CD4-positive, alpha-beta T cell treated with Interleukin-2 at 100 ng/mL for 4 hours (primary cell): ENCODE results near the gene GABARAPL1.
A peak's percentile ranks its signal among the peaks of the same experiment; 100 is the strongest.
"Not testable (repeated sequence)": the region's sequence is repeated elsewhere in the genome, so short reads cannot be mapped to it uniquely, and the experiment has no call there.

Experiments used
- DNase-seq: peaks from one replicate; pipeline ENCODE4 v3.0.0-alpha.2; 2020; ENCODE audit warnings: low spot score

GABARAPL1 gene

DNA sequence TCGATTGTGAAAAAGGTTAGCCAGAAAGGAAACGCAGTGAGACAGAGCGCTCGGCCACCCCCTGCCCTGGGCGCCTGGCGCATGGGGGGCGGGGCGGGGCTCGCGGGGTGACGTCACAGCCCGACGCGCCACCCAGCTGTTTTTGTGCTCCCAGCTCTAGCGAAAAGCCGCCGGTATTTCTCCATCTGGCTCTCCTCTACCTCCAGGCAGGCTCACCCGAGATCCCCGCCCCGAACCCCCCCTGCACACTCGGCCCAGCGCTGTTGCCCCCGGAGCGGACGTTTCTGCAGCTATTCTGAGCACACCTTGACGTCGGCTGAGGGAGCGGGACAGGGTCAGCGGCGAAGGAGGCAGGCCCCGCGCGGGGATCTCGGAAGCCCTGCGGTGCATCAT, at the start of gene GABARAPL1:
TSS of gene GABARAPL1 (plus strand) at position 139 of the 393 bp plus-strand sequence. CDS start at position 392, 253 bp downstream.
- DNase-seq, result peak; percentile 82

DNA sequence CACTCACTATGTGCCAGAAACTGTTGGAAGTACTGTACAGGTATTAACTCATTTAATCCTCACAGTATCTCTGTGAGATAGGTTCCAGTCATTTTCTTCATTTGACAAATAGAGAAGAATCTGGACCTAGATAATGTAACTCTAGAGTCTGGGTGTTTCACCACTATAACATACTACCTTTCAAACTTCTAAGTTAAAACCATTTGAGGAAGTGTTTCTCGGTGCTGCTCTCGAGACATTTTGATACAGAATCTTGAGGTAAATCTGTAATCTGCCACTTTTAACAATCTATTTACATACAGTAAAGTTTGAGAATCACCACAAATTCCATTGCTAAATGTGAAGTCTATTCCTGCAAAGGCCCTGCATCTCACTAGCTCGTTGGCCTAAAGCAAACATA, 49.6 kb upstream of the GABARAPL1 start:
- no peak for DNase-seq

DNA sequence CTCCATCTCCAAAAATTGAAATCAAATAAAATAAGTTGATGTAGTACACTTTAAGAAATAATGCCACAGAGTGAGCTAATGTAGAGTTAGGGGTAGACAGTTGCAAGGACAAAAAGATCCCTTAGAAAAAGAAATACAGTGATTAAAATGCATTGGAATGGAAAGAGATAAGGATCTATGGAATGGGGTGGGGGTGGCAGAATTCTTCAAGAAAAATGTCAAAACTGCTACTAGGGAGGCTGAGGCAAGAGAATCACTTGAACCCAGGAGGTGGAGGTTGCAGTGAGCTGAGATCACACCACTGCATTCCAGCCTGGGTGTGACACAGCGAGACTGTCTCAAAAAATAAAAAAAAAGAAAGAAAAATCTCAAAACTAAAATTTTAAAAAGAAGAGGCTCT, 47.3 kb upstream of the GABARAPL1 start:
- DNase-seq, result no peak

DNA sequence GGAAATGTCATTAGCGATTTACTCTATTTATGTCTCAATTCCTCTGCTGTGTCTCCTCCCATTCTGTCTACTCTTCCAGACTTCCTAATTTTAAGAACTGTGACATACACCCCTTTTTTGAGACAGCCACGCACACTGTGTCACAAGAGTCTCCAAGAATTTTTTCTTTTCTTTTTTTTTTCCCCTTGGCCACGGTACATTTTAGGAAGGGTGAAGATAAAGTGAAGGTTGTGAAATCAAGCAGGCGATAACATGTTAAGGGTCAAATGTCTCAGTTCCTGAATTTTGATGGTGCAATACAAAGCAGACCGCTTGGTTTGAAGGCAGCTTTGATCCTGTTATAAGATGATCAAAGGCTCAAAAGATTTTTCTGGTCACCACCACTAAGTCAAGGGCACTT, 45.1 kb upstream of the GABARAPL1 start:
- DNase-seq, result no peak

DNA sequence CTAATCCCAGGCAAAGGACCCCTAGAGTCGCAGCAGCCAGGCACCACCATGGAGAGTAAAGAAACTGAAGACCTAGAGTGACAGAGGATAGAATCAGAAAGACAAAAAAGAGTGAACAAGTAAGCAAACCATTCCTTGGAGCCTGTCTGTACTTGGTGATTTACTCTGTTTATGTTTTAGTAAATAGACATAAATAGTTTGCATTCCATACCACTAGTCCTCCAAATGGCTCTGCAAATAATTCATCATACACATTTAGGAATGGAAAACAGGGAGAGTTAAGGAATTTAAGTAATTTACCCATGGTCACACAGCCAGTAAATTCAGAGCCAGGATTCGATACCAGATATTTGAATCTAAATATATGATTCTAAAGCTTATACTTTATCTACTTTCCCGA, 43.6 kb upstream of the GABARAPL1 start:
- no peak for DNase-seq

DNA sequence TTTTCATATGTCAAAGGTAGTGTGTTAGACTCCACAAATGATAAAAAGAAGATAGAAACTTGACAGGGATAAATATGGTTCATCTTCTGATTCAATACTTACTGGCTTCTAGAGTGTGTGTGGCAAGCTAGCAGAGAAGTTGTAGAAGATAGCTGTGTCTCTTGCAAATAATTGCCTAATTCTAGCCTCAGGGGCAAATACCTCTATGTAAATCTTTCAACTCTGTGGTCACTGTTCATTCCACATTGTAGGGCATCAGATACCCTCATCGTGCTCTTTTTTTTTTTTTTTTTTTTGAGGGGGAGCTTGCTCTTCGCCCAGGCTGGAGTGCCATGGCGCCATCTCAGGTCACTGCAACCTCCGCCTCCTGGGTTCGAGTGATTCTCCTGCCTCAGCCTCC, 42.5 kb upstream of the GABARAPL1 start:
- DNase-seq, result no peak

DNA sequence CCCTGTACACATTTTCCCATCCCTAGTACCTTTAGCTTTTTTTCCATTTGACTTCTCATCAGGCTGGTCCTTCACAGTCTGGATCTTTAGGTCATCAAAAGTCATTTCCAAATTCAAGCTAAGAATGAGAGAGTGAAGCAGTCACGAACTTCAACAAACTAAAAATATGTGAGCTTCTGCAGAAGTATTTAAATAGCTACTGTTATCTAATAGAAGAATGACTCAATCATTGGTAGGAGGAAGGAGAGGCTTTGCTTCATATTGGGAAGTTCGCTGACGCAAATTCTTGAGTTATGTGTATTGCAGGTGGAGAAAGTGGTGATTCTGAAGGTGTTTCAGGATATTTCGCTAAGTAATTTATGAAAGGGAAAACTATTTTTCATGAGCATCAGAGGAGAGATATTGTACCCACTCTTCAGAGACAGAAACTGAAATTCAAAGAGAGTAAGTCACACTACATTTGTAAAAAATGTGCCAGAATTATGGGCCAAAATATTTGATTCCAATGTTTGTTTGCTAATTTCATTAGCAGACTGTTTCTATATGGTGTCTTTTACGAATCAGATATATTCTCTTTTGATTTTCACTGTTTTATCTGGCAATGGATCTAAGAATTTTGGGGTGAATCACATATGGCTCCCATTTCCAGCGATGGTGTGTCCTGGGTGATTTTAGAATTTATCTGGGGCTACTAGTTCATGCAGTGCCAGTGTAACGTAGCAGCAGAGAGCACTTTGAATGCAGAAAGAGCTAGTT, 40.5 kb upstream of the GABARAPL1 start, which contains the start of gene OLR1:
TSS of gene OLR1 (minus strand) at position 160 of the 756 bp plus-strand sequence. CDS start at position 105, 55 bp downstream.
- no peak for DNase-seq

DNA sequence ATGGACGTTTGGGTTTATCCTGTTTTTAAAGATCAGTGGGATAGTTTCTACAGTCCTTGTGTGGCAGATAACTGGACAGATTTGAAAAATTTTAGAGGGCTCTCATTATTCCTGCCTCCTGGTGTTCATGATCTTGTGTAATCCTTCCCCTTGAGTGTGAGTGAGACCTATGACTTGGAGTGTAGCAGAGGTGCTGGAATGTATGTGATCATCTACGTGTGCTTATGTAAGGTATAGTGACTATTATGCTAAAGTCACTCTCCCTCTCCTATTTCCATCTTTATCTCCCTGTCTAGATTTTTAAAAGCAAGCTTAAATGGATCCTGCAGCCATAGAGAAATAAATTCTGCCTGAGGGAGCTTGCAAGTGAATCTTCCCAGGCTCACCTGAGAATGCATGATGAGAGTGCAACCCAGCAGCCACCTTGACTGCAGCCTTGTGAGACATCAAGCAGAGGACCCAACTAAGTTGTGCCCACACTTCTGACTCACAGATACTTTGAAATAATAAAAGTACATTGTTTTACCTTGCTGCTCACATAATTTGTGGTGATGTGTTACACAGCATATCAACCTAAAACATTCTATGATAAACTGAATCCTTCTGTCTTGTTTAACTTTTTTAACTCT, 37.6 kb upstream of the GABARAPL1 start:
- no peak for DNase-seq

DNA sequence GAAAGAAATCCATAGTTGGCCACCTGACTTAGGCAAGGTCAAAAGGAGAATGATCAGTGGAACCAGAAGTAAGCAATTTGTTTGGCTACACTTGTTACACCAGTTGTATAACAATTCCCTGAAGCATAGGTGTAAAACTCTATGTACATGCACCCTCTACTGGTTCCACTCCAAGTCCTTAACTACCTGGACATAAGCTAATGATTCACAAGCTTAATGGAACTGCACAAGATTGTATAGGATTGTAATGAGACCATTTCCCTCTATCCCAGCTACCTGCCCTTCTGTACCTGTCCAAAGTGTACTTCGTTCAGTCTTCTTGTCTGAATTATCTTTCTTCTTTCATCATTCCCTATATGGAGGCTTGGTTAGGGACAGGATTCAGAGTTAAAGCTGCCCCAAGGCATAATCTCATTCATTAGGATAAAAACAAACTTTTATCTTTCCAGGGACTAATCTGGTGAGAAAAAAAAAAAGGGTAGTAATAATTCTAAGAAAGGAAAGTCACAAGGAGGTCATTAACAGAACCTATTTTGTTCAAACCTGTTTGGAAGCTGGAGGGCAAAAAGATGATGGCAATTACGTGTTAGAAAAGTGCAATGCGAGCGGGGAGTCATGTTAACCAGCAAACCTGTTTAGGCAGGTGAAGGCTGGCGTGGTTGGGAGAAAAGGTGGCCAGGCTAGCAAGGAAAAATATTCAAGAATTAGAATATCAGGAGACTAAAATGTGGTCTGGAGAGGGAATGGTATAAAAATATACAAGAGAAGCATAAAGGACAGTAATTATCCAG, 36.6 kb upstream of the GABARAPL1 start:
- DNase-seq, result no peak

DNA sequence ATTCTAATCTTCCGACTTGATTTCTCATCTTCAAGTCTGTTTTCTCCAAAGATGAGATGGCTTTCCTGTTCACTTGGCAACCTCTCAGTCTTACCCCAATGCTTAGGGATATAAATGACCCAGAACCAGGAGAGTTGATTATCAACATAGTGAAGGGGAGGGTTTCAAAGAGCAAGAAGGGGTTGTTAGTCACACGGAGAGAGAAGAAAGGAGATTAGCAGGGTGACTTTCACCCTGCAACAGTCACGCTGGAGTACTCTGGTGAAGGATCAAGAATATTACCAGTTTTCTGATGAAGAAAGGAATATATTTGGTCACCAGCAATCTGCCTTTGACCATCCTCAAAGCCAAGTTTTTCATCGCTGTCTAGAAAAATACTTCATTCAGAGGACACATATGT, 33.9 kb upstream of the GABARAPL1 start, which contains the start of gene TMEM52B:
TSS of gene TMEM52B (plus strand) at position 212 of the 400 bp plus-strand sequence. CDS start 543 bp downstream, outside the sequence.
- no peak for DNase-seq

DNA sequence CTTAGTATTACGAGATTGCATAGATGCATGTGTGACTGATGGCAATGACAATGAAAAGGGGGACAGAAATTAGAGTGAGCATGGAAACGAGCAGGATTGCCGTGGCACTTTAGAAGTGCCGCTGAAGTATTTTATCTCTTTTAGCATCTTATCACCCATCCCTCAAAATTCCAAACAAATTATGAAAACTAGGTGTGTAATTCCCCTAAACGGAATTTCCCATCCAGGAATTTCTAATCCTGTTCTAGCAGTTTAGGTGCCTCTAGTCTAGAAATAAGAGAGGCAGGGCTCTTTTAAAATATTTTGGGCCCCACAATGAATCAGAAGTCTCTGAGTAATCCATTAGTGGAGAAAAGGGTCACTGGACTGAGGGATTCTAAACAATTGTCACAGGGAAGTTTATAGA, 32.9 kb upstream of the GABARAPL1 start:
- no peak for DNase-seq

DNA sequence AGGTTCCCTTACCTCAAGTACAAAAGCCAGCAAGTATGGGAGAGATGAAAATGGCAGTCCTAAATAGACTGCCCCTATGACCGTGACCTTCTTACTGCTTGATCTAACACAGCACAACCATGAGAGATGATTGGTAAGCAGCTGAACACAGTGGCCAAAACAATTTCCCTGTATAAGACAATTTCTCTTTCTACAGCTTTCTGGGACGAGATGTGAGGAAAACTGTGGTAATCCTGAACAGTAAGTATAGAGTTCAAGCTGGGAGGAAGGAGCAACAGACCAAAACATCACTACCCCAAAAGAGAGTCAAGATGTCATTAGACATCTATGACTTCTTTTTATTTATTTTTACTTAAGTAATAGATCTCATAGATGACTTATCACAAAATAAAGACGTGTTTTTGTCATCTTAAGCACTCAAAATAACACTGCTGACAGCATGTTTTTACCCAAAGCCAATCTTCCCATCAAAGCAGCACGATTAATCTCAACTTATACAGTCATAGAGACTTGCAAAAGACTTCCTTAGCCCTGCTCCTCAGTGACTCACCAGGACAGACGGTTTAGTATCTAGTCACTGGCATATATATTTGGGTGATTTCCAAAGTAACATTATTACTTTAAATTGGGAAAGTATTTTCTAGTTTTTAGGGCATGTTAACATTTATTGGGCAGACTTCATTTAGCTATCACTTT, 30.2 kb upstream of the GABARAPL1 start:
- DNase-seq, result peak; percentile 11

DNA sequence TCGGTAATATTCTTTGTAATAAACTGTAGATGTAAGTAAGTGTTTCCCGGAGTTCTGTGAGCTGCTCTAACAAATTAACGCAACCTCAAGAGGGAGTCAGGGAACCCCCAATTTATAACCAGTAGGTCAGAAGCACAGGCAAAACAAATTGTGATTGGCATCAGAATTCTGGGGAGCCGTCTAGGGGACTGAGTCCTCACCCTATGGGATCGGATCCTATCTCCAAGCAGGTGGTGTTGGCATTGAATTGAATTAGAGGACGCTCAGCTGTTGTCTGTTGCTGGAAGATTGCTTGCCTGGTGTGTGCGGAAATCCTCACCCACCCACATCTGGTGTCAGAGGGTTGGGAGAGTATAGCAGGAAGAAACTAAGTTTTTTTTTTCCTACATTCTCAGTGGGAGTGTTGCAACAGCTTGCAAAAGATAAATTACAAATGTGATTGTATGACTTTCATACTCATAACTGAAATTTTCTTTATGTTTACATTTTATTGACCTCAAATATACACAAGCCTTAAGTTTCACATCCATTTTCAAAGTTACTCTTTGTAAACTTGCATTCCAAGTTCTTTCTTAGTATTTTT, 28.3 kb upstream of the GABARAPL1 start:
- DNase-seq, result no peak

DNA sequence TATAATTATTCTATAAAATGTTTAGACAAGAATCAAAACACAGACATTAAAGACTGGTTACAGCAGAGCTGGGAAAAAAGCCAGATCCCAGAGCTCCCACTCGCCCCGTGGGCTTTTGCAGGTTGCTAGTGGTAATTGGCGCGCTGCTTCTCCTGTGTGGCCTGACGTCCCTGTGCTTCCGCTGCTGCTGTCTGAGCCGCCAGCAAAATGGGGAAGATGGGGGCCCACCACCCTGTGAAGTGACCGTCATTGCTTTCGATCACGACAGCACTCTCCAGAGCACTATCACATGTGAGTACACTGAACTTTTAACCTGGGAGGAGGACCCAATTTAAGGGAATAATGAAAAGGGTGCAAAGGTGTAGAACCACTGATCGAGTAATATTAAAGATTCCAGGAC, 26.4 kb upstream of the GABARAPL1 start:
- DNase-seq, result peak; percentile 4

DNA sequence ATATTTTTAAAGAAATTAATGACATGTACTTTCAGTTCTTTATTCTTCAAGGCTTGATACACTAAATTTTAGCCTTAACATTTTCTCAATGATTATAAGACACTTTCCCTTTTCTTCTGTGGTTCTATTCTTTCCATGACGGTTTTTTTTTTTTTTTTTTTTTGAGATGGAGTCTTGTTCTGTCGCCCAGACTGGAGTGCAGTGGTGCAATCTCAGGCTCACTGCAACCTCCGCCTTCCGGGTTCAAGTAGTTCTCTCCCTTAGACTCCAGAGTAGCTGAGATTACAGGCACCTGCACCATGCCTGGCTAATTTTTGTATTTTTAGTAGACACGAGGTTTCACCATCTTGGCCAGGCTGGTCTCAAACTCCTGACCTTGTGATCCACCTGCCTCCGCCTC, 25.7 kb upstream of the GABARAPL1 start:
- DNase-seq, result not testable (repeated sequence)

DNA sequence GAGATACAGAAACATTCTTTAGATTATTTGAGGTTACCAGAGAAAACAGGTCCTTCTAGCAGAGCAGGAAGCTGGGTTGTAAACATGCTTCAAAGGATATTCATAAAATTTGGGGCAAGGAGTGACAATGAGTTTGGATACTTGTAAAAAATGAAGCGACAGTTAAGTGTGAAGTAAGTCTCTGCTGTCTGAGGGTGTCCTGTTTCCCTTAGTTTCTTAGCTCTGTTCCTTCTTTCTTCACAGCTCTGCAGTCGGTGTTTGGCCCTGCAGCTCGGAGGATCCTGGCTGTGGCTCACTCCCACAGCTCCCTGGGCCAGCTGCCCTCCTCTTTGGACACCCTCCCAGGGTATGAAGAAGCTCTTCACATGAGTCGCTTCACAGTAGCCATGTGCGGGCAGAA, 23.0 kb upstream of the GABARAPL1 start:
- DNase-seq, result no peak

DNA sequence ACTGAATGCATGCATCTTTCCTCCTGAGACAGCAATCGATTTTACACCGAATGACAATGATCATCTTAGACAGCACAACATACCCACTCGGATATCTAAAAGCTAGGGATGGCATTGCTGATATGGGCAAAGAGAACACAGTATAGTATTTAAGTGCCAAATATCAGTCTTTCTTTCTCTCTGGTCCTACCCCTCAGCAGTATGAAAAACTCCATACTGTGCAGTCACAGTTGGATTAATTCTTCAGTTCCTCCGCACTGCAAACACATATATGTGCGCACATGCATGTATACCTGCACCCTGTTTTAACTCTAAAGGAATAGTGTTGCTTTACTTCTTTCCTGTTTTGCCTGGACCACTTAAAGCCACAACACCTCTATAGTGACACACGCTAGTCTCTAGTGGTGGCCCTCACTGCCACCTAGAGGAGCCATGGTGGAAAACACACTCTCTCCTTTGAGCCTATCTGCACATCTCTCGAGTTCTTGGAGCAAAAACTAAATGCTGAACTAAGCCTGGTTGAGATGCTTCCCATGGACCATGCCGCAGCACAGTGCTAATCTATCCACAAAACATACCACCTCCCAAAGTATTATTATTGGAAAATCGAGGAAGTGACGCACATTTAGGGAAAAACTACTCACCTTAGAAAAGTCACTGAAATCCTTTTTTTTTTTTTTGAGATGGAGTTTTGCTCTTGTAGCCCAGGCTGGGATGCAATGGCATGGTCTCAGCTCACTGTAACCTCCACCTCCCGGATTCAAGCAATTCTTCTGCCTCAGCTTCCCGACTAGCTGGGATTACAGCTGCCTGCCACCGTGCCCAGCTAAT, 21.9 kb upstream of the GABARAPL1 start:
- peak; percentile 69 for DNase-seq

DNA sequence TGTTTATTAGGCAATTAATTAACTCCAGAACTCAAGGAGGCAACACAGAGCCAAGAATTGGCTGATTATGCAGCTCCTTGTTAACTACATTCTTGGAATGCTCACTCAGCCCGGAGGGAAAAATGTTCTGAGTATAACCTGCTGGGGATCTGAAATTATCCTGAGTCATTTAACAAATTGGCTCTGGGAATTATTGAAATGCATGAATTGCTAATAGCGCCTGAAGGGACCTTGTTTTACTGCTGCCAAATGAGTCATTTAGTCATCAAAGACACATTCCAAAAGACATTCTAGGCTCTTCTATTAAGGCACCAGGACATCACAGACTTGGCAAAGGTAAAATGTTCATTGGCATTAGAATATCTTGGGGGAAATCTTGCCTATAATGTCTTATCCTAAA, 20.8 kb upstream of the GABARAPL1 start:
- no peak for DNase-seq

DNA sequence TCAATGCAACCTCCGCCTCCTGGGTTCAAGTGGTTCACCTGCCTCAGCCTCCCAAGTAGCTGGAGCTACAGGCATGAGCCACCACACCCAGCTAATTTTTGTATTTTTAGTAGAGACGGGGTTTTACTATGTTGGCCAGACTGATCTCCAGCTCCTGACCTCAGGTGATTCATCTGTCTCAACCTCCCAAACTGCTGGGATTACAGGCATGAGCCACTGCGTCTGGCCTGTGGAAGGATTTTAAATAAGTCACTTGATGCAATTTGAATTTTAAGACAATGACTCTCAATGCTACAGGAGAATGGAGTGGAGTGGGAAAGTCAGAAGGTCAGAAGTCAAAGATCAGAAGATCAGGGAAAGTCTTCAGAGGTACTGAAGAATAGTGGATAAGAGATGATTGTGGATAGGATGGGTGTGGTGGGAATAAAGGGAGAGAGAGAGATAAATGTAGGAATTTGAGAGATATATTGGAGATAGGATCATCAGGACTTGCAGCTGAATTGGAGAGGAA, 18.5 kb upstream of the GABARAPL1 start:
- DNase-seq, result no peak

DNA sequence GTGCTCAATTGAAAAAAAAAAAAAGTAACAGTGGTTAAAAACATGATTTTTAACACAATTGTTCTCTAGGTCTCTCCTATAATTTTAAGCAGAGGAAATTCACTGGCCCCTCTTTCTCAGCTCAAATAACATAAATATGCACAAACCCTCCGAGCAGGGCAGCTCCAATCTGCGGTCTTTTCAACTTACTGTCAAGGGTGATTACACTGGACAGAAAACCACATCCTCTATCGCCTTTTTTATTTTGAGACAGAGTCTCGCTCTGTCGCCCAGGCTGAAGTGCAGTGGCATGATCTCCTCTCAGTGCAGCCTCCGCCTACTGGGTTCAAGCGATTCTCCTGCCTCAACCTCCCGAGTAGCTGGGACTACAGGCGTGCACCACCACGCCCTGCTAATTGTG, 16.5 kb upstream of the GABARAPL1 start:
- DNase-seq, result no peak

DNA sequence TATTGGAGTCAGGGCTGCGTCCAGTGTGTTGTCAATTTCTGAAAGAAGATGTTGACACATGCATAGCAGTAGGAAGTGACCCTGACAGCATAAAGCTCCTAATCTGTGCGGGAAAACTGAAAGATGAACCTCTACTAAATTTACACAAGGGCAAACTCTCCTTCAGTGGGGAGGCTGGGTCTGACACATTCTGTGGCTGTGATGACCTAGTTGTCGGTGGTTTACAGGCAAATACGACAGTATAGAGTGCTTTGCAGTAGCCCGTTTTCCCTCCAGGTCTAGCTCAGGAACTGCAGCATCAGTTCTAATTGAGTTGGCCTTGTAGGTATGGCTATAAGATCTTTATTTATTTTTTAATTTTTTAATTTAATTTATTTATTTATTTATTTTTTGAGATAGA, 14.8 kb upstream of the GABARAPL1 start:
- no peak for DNase-seq
